Measurements from ENCODE around the gene SLC25A41. TPM values are rescaled to one million over a fixed set of nuclear protein-coding genes. Genes with fewer than 3 reads are reported as not detected.

Gene SLC25A41
- total and polyA plus RNA-seq, 4 donors, result 0.23 to 1.8 TPM; not detected in 2

GRCh38 chr19:6417713-6418561 is 15.6 kb downstream of the SLC25A41 start:
- DNase-seq (no peak), ATAC-seq (ENCODE audit: low FRiP score) (no peak)
- no peaks in the 10 kb centered on the region for H3K27me3 ChIP-seq (ENCODE audit: control insufficient read depth in 1 of 2, insufficient read depth in 2 of 2, low read length in 1 of 2)
- intact Hi-C loops (cut with DNase I), result no loop called here
- H3K4me3 ChIP-seq (ENCODE audit: low read length in 2 of 2), result no peak overlapping the region
- H3K36me3 ChIP-seq (ENCODE audit: control insufficient read depth in 1 of 2, insufficient read depth in 2 of 2, low read length in 1 of 2), result peaks cover 0 to 21% of the 10 kb centered on the region in 2 donors
- 70 to 75% methylated on average over 25 to 33 of the region's 33 CpGs for WGBS, 2 donors
- no peaks in the 10 kb centered on the region for H3K4me1 ChIP-seq (ENCODE audit: control insufficient read depth in 1 of 2, insufficient read depth in 2 of 2, low read length in 2 of 2)
- no peaks in the 10 kb centered on the region for H3K9me3 ChIP-seq (ENCODE audit: control insufficient read depth, low read length)
- H3K27ac ChIP-seq (ENCODE audit: low read depth in 1 of 2, low read length in 2 of 2), result no peak overlapping the region

GRCh38 chr19:6416658-6417405 is 16.7 kb downstream of the SLC25A41 start:
- DNase-seq, result no peak
- no peak overlapping the region for H3K4me3 ChIP-seq (ENCODE audit: low read length in 2 of 2)
- no peaks in the 10 kb centered on the region for H3K4me1 ChIP-seq (ENCODE audit: control insufficient read depth in 1 of 2, insufficient read depth in 2 of 2, low read length in 2 of 2)
- H3K27me3 ChIP-seq (ENCODE audit: control insufficient read depth in 1 of 2, insufficient read depth in 2 of 2, low read length in 1 of 2), result no peaks in the 10 kb centered on the region
- no peak for ATAC-seq (ENCODE audit: low FRiP score)
- no peaks in the 10 kb centered on the region for H3K9me3 ChIP-seq (ENCODE audit: control insufficient read depth, low read length)
- H3K36me3 ChIP-seq (ENCODE audit: control insufficient read depth in 1 of 2, insufficient read depth in 2 of 2, low read length in 1 of 2), result peaks cover 0 to 21% of the 10 kb centered on the region in 2 donors
- H3K27ac ChIP-seq (ENCODE audit: low read depth in 1 of 2, low read length in 2 of 2), result no peak overlapping the region
- 90 to 92% methylated on average over 28 to 29 of the region's 29 CpGs for WGBS, 2 donors
- intact Hi-C loops (cut with DNase I), result no loop called here

- no peaks in the 10 kb centered on the region for H3K27me3 ChIP-seq (ENCODE audit: control insufficient read depth in 1 of 2, insufficient read depth in 2 of 2, low read length in 1 of 2)
- H3K4me3 ChIP-seq (ENCODE audit: low read length in 2 of 2), result no peak overlapping the region
- no peak overlapping the region for H3K27ac ChIP-seq (ENCODE audit: low read depth in 1 of 2, low read length in 2 of 2)
- peaks cover 0 to 21% of the 10 kb centered on the region in 2 donors for H3K36me3 ChIP-seq (ENCODE audit: control insufficient read depth in 1 of 2, insufficient read depth in 2 of 2, low read length in 1 of 2)
- 88 to 93% methylated on average over 28 to 32 of the region's 32 CpGs for WGBS, 2 donors
- no peaks in the 10 kb centered on the region for H3K4me1 ChIP-seq (ENCODE audit: control insufficient read depth in 1 of 2, insufficient read depth in 2 of 2, low read length in 2 of 2)
- DNase-seq (no peak), ATAC-seq (ENCODE audit: low FRiP score) (no peak)
- intact Hi-C loops (cut with DNase I), result no loop called here
- no peaks in the 10 kb centered on the region for H3K9me3 ChIP-seq (ENCODE audit: control insufficient read depth, low read length)
Measured at GRCh38 chr19:6415591-6416190, 17.9 kb downstream of the SLC25A41 start.

- intact Hi-C loops (cut with DNase I), result no loop called here
- ATAC-seq (ENCODE audit: low FRiP score), result no peak
- DNase-seq, result no peak
- H3K9me3 ChIP-seq (ENCODE audit: control insufficient read depth, low read length), result no peaks in the 10 kb centered on the region
- no peaks in the 10 kb centered on the region for H3K27me3 ChIP-seq (ENCODE audit: control insufficient read depth in 1 of 2, insufficient read depth in 2 of 2, low read length in 1 of 2)
- no peaks in the 10 kb centered on the region for H3K4me1 ChIP-seq (ENCODE audit: control insufficient read depth in 1 of 2, insufficient read depth in 2 of 2, low read length in 2 of 2)
- H3K27ac ChIP-seq (ENCODE audit: low read depth in 1 of 2, low read length in 2 of 2), result no peak overlapping the region
- H3K4me3 ChIP-seq (ENCODE audit: low read length in 2 of 2), result no peak overlapping the region
- 90 to 92% methylated on average over 45 to 47 of the region's 47 CpGs for WGBS, 2 donors
- peaks cover 0 to 21% of the 10 kb centered on the region in 2 donors for H3K36me3 ChIP-seq (ENCODE audit: control insufficient read depth in 1 of 2, insufficient read depth in 2 of 2, low read length in 1 of 2)
Measured at GRCh38 chr19:6414793-6415590, 18.6 kb downstream of the SLC25A41 start.

GRCh38 chr19:6413721-6414643 is 19.6 kb downstream of the SLC25A41 start:
- H3K4me1 ChIP-seq (ENCODE audit: control insufficient read depth in 1 of 2, insufficient read depth in 2 of 2, low read length in 2 of 2), result no peaks in the 10 kb centered on the region
- ATAC-seq (ENCODE audit: low FRiP score) (no peak), DNase-seq (no peak)
- H3K27me3 ChIP-seq (ENCODE audit: control insufficient read depth in 1 of 2, insufficient read depth in 2 of 2, low read length in 1 of 2), result no peaks in the 10 kb centered on the region
- H3K36me3 ChIP-seq (ENCODE audit: control insufficient read depth in 1 of 2, insufficient read depth in 2 of 2, low read length in 1 of 2), result peaks cover 0 to 18% of the 10 kb centered on the region in 2 donors
- 63 to 66% methylated on average over 39 to 42 of the region's 42 CpGs for WGBS, 2 donors
- no peak overlapping the region for H3K4me3 ChIP-seq (ENCODE audit: low read length in 2 of 2)
- intact Hi-C loops (cut with DNase I), result no loop called here
- no peak overlapping the region for H3K27ac ChIP-seq (ENCODE audit: low read depth in 1 of 2, low read length in 2 of 2)
- H3K9me3 ChIP-seq (ENCODE audit: control insufficient read depth, low read length), result no peaks in the 10 kb centered on the region

GRCh38 chr19:6413291-6413690 is 20.3 kb downstream of the SLC25A41 start:
- Histone ChIP-seq H3K4me1 (ENCODE audit: control insufficient read depth in 1 of 2, insufficient read depth in 2 of 2, low read length in 2 of 2) (no peaks in the 10 kb centered on the region), H3K27me3 (ENCODE audit: control insufficient read depth in 1 of 2, insufficient read depth in 2 of 2, low read length in 1 of 2) (no peaks in the 10 kb centered on the region), H3K36me3 (ENCODE audit: control insufficient read depth in 1 of 2, insufficient read depth in 2 of 2, low read length in 1 of 2) (peaks cover 0 to 17% of the 10 kb centered on the region in 2 donors), H3K4me3 (ENCODE audit: low read length in 2 of 2) (no peak overlapping the region), H3K27ac (ENCODE audit: low read depth in 1 of 2, low read length in 2 of 2) (no peak overlapping the region), H3K9me3 (ENCODE audit: control insufficient read depth, low read length) (no peaks in the 10 kb centered on the region)
- DNase-seq, result no peak
- ATAC-seq (ENCODE audit: low FRiP score), result no peak
- intact Hi-C loops (cut with DNase I), result no loop called here
- WGBS, 2 donors, result 50 to 65% methylated on average over 10 of the region's 10 CpGs

- intact Hi-C loops (cut with DNase I), result no loop called here
- WGBS, 2 donors, result 58 to 61% methylated on average over 15 of the region's 15 CpGs
- DNase-seq (no peak), ATAC-seq (ENCODE audit: low FRiP score) (no peak)
- Histone ChIP-seq H3K4me1 (ENCODE audit: control insufficient read depth in 1 of 2, insufficient read depth in 2 of 2, low read length in 2 of 2) (no peaks in the 10 kb centered on the region), H3K36me3 (ENCODE audit: control insufficient read depth in 1 of 2, insufficient read depth in 2 of 2, low read length in 1 of 2) (peaks cover 0 to 17% of the 10 kb centered on the region in 2 donors), H3K4me3 (ENCODE audit: low read length in 2 of 2) (no peak overlapping the region), H3K9me3 (ENCODE audit: control insufficient read depth, low read length) (no peaks in the 10 kb centered on the region), H3K27me3 (ENCODE audit: control insufficient read depth in 1 of 2, insufficient read depth in 2 of 2, low read length in 1 of 2) (no peaks in the 10 kb centered on the region), H3K27ac (ENCODE audit: low read depth in 1 of 2, low read length in 2 of 2) (no peak overlapping the region)
Measured at GRCh38 chr19:6412447-6413091, 21.0 kb downstream of the SLC25A41 start.

Measured in aorta (tissue), 5 donors.